NOMO-1 treated with DMSO at 0.1 percent for 48 hours (cell line): Measurements from ENCODE around the gene SPRR2F.

Experiments
- DNase-seq: peaks from one replicate; lab custom pipeline; 2025; ENCODE audit not compliant: unreplicated experiment; lab: John Stamatoyannopoulos, UW

The SPRR2F gene

GRCh38 chr1:153072806-153073726 lies 40.2 kb downstream of the SPRR2F start:
- DNase-seq, result no peak

DNA sequence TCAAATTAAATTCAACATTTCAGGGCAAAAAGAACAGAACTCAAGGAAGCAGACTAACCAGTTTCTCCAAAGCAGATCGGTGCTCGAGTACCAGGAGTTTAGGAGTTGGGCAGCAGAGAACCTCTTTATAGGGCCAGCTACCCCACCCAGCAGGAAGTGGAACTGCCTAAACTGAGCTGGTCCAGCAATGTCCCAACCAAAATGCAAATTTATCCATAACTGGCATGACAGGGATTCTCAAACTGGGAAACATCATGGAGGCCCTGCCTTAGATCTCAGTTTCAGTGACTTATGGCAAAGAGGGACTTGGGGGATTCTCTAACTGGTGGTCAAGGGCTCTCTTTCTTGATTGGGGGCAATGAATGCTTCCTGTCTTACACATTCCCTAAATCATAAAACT lies 41.8 kb downstream of the SPRR2F start, which contains the start of gene SPRR2B:
Gene SPRR2B (minus strand): TSS at position 101 of the 400 bp plus-strand sequence. CDS start 772 bp downstream, outside the sequence.
- DNase-seq, result no peak

DNA sequence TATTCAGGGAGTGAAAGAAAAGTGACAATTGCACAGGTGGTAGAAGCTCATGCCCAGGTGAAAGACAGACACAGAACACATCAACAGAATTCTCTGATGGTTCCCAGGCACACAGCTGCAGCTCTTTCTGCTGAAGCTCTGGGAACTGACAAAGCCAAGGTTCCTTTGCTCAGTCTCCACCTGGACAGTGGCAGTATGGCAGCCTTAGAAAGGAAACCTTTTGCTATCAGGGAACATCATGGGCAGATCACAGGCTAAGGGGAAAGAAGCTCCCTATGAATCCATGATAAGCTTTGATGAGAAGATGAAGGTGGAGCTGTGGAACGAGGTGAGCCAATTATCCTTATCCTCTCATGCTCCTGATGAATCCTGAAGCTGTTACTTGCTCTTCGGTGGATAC lies 43.1 kb downstream of the SPRR2F start:
- no peak for DNase-seq
